HL-60 (cell line): Measurements from ENCODE around the gene PLS3.

Experiments
- DNase-seq, 2 experiments: peaks; one replicate each; pipeline ENCODE4 v3.0.0-alpha.2; 2010 to 2020; ENCODE audit warnings: low read depth in 1 of 2, low spot score in 1 of 2
- H3K27ac ChIP-seq: fragments of 250-450 bp; sonication (Bioruptor Pico); replicated peaks from 2 replicates; pipeline ENCODE4 v1.5.1; 2020; ENCODE audit warnings: mild to moderate bottlenecking, moderate library complexity
- H3K27me3 ChIP-seq: fragments of 250-450 bp; sonication (Bioruptor Pico); 2 replicates; pipeline ENCODE4 v1.5.1; 2021; ENCODE audit warnings: mild to moderate bottlenecking, moderate library complexity; ENCODE audit not compliant: insufficient read depth, poor library complexity, severe bottlenecking
- H3K4me3 ChIP-seq: replicated peaks from 2 replicates; pipeline ENCODE4 v1.5.1; 2011; ENCODE audit warnings: mild to moderate bottlenecking, control low read depth, low read length; ENCODE audit not compliant: insufficient read depth
- GABPA ChIP-seq: IDR thresholded peaks from 2 replicates; pipeline ENCODE4 v1.6.1; 2012; ENCODE audit warnings: low read depth
- POLR2AphosphoS5 ChIP-seq: IDR thresholded peaks from 2 replicates; pipeline ENCODE4 v1.6.1; 2012; ENCODE audit warnings: low read depth
- SPI1 ChIP-seq: IDR thresholded peaks from 2 replicates; pipeline ENCODE4 v1.6.1; 2012; ENCODE audit warnings: low read depth, mild to moderate bottlenecking, borderline replicate concordance
- TF ChIP-seq, protein P1 (sequence below): IDR thresholded peaks from one replicate; pipeline ENCODE4 v1.5.1; 2011; ENCODE audit warnings: low read length, control low read depth, inconsistent platforms; ENCODE audit not compliant: insufficient read depth
- TF ChIP-seq, protein P2 (sequence below): IDR thresholded peaks from 2 replicates; pipeline ENCODE4 v1.6.1; 2012; ENCODE audit warnings: low read depth; ENCODE audit not compliant: insufficient replicate concordance

The PLS3 gene

DNA sequence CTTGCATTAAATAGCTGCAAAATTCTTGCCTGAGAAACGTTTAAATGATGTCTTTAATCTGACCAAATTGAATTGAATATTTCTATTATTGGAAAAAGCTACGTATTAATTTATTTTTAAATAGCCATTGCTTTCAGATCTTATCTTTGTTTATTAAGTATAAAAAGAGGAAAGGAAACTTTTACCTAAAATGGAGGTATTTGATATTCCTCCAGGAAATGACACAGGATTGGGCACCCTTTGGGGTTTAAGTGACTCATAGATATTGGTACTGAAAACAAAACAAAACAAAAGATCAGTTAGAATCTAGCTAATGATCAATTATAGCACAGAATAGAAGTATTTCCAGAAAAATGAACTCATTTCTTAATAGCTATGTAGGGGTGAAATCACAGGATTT, 34.1 kb downstream of the PLS3 start:
- no peak for TF ChIP-seq SPI1
- TF ChIP-seq, protein P1, sequence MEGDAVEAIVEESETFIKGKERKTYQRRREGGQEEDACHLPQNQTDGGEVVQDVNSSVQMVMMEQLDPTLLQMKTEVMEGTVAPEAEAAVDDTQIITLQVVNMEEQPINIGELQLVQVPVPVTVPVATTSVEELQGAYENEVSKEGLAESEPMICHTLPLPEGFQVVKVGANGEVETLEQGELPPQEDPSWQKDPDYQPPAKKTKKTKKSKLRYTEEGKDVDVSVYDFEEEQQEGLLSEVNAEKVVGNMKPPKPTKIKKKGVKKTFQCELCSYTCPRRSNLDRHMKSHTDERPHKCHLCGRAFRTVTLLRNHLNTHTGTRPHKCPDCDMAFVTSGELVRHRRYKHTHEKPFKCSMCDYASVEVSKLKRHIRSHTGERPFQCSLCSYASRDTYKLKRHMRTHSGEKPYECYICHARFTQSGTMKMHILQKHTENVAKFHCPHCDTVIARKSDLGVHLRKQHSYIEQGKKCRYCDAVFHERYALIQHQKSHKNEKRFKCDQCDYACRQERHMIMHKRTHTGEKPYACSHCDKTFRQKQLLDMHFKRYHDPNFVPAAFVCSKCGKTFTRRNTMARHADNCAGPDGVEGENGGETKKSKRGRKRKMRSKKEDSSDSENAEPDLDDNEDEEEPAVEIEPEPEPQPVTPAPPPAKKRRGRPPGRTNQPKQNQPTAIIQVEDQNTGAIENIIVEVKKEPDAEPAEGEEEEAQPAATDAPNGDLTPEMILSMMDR, result no peak
- TF ChIP-seq, protein P2, sequence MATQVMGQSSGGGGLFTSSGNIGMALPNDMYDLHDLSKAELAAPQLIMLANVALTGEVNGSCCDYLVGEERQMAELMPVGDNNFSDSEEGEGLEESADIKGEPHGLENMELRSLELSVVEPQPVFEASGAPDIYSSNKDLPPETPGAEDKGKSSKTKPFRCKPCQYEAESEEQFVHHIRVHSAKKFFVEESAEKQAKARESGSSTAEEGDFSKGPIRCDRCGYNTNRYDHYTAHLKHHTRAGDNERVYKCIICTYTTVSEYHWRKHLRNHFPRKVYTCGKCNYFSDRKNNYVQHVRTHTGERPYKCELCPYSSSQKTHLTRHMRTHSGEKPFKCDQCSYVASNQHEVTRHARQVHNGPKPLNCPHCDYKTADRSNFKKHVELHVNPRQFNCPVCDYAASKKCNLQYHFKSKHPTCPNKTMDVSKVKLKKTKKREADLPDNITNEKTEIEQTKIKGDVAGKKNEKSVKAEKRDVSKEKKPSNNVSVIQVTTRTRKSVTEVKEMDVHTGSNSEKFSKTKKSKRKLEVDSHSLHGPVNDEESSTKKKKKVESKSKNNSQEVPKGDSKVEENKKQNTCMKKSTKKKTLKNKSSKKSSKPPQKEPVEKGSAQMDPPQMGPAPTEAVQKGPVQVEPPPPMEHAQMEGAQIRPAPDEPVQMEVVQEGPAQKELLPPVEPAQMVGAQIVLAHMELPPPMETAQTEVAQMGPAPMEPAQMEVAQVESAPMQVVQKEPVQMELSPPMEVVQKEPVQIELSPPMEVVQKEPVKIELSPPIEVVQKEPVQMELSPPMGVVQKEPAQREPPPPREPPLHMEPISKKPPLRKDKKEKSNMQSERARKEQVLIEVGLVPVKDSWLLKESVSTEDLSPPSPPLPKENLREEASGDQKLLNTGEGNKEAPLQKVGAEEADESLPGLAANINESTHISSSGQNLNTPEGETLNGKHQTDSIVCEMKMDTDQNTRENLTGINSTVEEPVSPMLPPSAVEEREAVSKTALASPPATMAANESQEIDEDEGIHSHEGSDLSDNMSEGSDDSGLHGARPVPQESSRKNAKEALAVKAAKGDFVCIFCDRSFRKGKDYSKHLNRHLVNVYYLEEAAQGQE, result no peak
- no peak for TF ChIP-seq POLR2AphosphoS5
- TF ChIP-seq GABPA, result no peak
- DNase-seq, result no peak
- Histone ChIP-seq H3K27ac (no peak overlapping the region), H3K27me3 (peaks cover 4% of the 10 kb centered on the region), H3K4me3 (no peak overlapping the region)

DNA sequence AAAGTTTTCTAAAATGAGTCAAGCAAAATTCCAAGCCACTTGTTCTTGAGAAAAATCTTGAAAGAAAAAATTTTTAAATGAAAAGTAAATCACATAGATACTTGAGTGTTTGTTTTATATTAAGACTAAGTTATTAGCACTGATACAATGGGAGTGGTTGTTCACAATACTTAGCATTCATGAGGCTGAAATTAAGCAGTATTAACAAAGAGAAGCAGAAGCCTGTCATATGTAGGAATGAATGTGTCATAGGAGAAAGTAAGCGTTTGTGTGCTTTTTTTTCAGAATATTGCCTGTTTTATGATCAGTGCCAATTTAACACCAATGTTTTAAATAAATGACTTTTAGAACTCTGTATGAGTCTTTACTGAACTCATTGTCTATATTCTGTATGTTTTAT, 37.6 kb downstream of the PLS3 start:
- H3K4me3 ChIP-seq, result no peak overlapping the region
- DNase-seq, result no peak
- no peaks in the 10 kb centered on the region for H3K27me3 ChIP-seq
- no peak overlapping the region for H3K27ac ChIP-seq
- no peak for TF ChIP-seq SPI1
- TF ChIP-seq, protein P2, result no peak
- no peak for TF ChIP-seq GABPA
- TF ChIP-seq POLR2AphosphoS5, result no peak
- TF ChIP-seq, protein P1, result no peak

DNA sequence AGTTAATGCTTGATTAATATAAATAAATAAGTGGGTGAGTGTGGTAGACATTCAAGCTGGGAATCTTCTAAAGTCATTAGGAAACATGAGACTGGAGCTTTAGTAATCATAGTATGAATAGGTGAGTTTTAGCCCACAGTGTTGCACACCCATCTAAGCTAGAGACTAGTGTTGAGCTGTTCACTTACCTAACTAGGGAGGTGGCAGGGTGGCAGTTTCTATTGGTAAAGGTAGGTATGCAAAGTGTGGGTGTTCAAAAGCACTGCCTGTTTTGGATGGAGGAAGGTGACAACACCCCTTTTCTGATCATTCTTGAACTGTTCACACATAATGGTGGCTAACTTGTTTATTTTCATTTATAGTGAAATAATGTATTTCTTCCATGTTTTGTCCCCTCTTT, 41.3 kb downstream of the PLS3 start:
- DNase-seq, result no peak
- Histone ChIP-seq H3K27me3 (no peaks in the 10 kb centered on the region), H3K27ac (no peak overlapping the region), H3K4me3 (no peak overlapping the region)
- TF ChIP-seq GABPA, result no peak
- TF ChIP-seq, protein P2, result no peak
- no peak for TF ChIP-seq SPI1
- TF ChIP-seq, protein P1, result no peak
- TF ChIP-seq POLR2AphosphoS5, result no peak
